ENCODE data around the gene PTGER1.

- no peak for TF ChIP-seq CTCF (IDR thresholded peaks at IDR 0.05 in 2 of 3, conservative IDR thresholded peaks at IDR 0.05 in 1 of 3; ENCODE audit: insufficient read depth in 2 of 3, low read depth in 1 of 3, low read length in 3 of 3)
- no peak for TF ChIP-seq PBX2 (CRISPR knock-in tag; IDR thresholded peaks at IDR 0.05; ENCODE audit: low read depth)
- no peak for TF ChIP-seq PBX2 (tag; conservative IDR thresholded peaks at IDR 0.05; ENCODE audit: low read depth)
- no peak for TF ChIP-seq JUND (IDR thresholded peaks at IDR 0.05; ENCODE audit: borderline replicate concordance, low read depth, low read length)
- no peak for TF ChIP-seq JUND (tag; IDR thresholded peaks at IDR 0.05; ENCODE audit: borderline replicate concordance, low read depth, low read length)
- TF ChIP-seq MLX (CRISPR knock-in tag; conservative IDR thresholded peaks at IDR 0.05) = no peak
- no peak for TF ChIP-seq STAT6 (CRISPR knock-in tag; IDR thresholded peaks at IDR 0.05)
- TF ChIP-seq POLR2A (conservative IDR thresholded peaks at IDR 0.05) = no peak
- TF ChIP-seq SIX5 (IDR thresholded peaks at IDR 0.05; ENCODE audit: borderline replicate concordance in 1 of 2, insufficient read depth in 1 of 2, low read depth in 1 of 2, low read length in 2 of 2) = no peak
- TF ChIP-seq JUNB (CRISPR knock-in tag; conservative IDR thresholded peaks at IDR 0.05) = no peak
- no peak for TF ChIP-seq FOXM1 (IDR thresholded peaks at IDR 0.05; ENCODE audit: low read depth)
- no peak for TF ChIP-seq FOXM1 (CRISPR knock-in tag; IDR thresholded peaks at IDR 0.05; ENCODE audit: low read depth)
- no peak for TF ChIP-seq NRF1 (conservative IDR thresholded peaks at IDR 0.05 in 1 of 2, IDR thresholded peaks at IDR 0.05 in 1 of 2)
Measured at GRCh38 chr19:14511229-14511593, 36.1 kb upstream of the PTGER1 start.
